ENCODE data around the gene SPI1. TPM values are rescaled to one million over a fixed set of nuclear protein-coding genes. Genes with fewer than 3 reads are reported as not detected.

The SPI1 gene
- polyA plus RNA-seq, 1 experiment = not detected

DNA sequence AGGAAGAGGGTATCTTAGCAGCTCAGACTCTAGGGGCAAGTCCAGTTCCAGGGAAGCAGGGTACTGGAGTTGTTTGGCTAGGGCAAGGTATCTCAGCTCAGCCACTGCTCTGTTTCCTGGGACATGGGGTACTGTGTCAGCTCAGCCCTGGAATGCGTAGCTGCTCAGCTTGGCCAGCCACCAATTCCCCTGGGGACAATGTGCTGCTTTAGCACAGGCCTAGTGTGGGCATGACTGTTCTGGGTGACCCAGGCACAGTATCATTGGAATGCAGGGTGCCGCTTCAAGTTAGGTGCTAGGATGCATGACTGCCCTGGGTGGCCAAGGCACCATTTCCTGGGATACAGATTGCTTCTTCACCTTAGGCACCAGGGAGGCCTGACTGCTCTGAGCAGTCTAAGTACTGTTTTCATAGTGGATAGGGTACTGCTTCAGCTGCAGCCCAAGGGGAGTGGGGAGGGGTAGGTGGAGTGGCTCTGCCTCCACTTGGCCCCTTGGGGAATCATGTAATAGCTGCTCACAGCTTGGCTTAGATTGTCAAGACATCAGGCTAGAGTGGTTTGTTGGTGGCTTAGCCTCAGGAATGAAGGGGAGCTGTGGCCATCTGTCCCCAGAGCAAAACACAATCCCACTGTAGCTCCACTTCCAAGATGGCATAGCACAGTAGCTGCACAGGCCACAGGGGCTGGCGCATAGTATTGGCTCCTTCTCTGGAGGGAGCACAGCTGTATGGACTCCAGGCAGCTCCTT lies 72.4 kb downstream of the SPI1 start:
- POLR2A ChIA-PET = no interaction called here
- DNase-seq (ENCODE audit: low read depth) = no peak
- no peak for TF ChIP-seq CTCF (IDR thresholded peaks at IDR 0.05; ENCODE audit: insufficient read depth, low read depth, low read length)

More for the DNA sequence above, 72.4 kb downstream of the SPI1 start:
- H3K4me3 ChIP-seq (ENCODE audit: low read depth, low read length) = no peak overlapping the region
- H3K36me3 ChIP-seq (ENCODE audit: control insufficient read depth, insufficient read depth, low read length) = peaks cover 15% of the 10 kb centered on the region
- CTCF ChIA-PET = interaction anchor here (1.1 to 1.5 kb wide), 3 partner anchors 15 to 49 kb away, joined by 4 to 5 read pairs (median 4); no protein-coding TSS in a partner anchor
- H3K27me3 ChIP-seq (ENCODE audit: control insufficient read depth, insufficient read depth, low read length) = no peaks in the 10 kb centered on the region

Small RNA genes lying within 50 kb of the gene (small RNA-seq; reads per million reads assigned to genes)
- gene MIR4487 (ENCODE audit: insufficient read length, low read depth, low replicate concordance) = not detected

Other genes with a start within 250 kb of the SPI1 start
- 44.8 and 58.1 TPM in 2 replicates for gene ARFGAP2, start 201.7 kb downstream of the SPI1 start, polyA plus RNA-seq (2011; rRNA removed)
- gene PACSIN3, start 192.1 kb downstream of the SPI1 start, polyA plus RNA-seq (2011; rRNA removed) = 17.6 and 25.2 TPM in 2 replicates
- 44.9 and 46.5 TPM in 2 replicates for gene DDB2, start 163.6 kb downstream of the SPI1 start, polyA plus RNA-seq (2011; rRNA removed)
- gene ACP2, start 129.7 kb downstream of the SPI1 start, polyA plus RNA-seq (2011; rRNA removed) = 24.6 and 31.1 TPM in 2 replicates
- gene NR1H3, start 120.6 kb downstream of the SPI1 start, polyA plus RNA-seq (2011; rRNA removed) = 20.7 and 25.9 TPM in 2 replicates
- gene MADD, start 108.4 kb downstream of the SPI1 start, polyA plus RNA-seq (2011; rRNA removed) = 15.4 and 19.8 TPM in 2 replicates
- not detected in 2 replicates for gene MYBPC3, start 25.8 kb downstream of the SPI1 start, polyA plus RNA-seq (2011; rRNA removed)
- gene SLC39A13, start 30.0 kb upstream of the SPI1 start, polyA plus RNA-seq (2011; rRNA removed) = 59.7 and 108 TPM in 2 replicates
- 187 and 191 TPM in 2 replicates for gene PSMC3, start 47.9 kb upstream of the SPI1 start, polyA plus RNA-seq (2011; rRNA removed)
- gene RAPSN, start 70.6 kb upstream of the SPI1 start, polyA plus RNA-seq (2011; rRNA removed) = 0.10 and 0.12 TPM in 2 replicates
- gene CELF1, start 174.6 kb upstream of the SPI1 start, polyA plus RNA-seq (2011; rRNA removed) = 73.5 and 85.4 TPM in 2 replicates
- gene PTPMT1, start 187.1 kb upstream of the SPI1 start, polyA plus RNA-seq (2011; rRNA removed) = 61.9 and 69.4 TPM in 2 replicates
- gene KBTBD4, start 200.4 kb upstream of the SPI1 start, polyA plus RNA-seq (2011; rRNA removed) = 21.9 and 25.5 TPM in 2 replicates
- 85.5 and 98.0 TPM in 2 replicates for gene NDUFS3, start 200.5 kb upstream of the SPI1 start, polyA plus RNA-seq (2011; rRNA removed)
- not detected in 2 replicates for gene FAM180B, start 208.1 kb upstream of the SPI1 start, polyA plus RNA-seq (2011; rRNA removed)
- gene C1QTNF4, start 215.9 kb upstream of the SPI1 start, polyA plus RNA-seq (2011; rRNA removed) = 0.04 and 0.05 TPM in 2 replicates